Astrocyte of the cerebellum (primary cell): ENCODE data around the gene XYLT1.

ENCODE experiments used
- DNase-seq: peaks from one replicate; pipeline ENCODE4 v3.0.0-alpha.2; 2011; ENCODE audit warnings: low read depth
- H3K4me3 ChIP-seq: 2 replicates; pipeline ENCODE4 v1.5.1; 2011; ENCODE audit warnings: mild to moderate bottlenecking, low read depth, low read length, moderate library complexity
- CTCF ChIP-seq: IDR thresholded peaks from 2 replicates; pipeline ENCODE4 v1.5.1; 2012; ENCODE audit warnings: low read length, low read depth, moderate library complexity, mild to moderate bottlenecking; ENCODE audit errors: missing control alignments
- in situ Hi-C: cut with HindIII; loops from 2 replicates; pipeline ENCODE4 v1.10.0; 2017; ENCODE audit warnings: low sequenced_read_pairs

The XYLT1 gene

GRCh38 chr16:17108596-17108995 lies 362.2 kb downstream of the XYLT1 start:
- in situ Hi-C loops = no loop called here
- H3K4me3 ChIP-seq = no peak overlapping the region
- DNase-seq = no peak
- TF ChIP-seq CTCF = no peak

DNA sequence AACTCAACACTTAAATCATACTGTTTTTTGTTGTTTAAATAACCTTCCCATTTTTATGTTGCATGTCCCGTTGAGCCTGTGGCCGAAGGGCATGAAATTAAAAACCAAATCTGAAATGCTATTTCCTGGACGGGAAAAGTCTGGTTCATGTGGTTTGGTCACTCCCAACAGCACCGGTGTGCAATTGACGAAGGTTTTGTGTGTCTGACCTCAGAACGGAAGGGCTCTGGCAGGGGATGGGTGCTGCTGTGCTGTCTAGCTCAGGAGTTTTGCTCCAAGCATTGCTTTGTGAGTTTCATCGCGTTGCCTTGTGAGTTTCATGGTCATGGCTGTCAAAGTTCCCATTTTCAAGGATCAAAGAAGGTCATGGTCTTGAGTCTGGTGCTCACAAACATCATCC lies 363.3 kb downstream of the XYLT1 start:
- in situ Hi-C loops = no loop called here
- H3K4me3 ChIP-seq = no peak overlapping the region
- TF ChIP-seq CTCF = no peak
- no peak for DNase-seq

GRCh38 chr16:17106243-17106791 lies 364.4 kb downstream of the XYLT1 start:
- no peak for DNase-seq
- no peak overlapping the region for H3K4me3 ChIP-seq
- TF ChIP-seq CTCF = no peak
- in situ Hi-C loops = no loop called here

DNA sequence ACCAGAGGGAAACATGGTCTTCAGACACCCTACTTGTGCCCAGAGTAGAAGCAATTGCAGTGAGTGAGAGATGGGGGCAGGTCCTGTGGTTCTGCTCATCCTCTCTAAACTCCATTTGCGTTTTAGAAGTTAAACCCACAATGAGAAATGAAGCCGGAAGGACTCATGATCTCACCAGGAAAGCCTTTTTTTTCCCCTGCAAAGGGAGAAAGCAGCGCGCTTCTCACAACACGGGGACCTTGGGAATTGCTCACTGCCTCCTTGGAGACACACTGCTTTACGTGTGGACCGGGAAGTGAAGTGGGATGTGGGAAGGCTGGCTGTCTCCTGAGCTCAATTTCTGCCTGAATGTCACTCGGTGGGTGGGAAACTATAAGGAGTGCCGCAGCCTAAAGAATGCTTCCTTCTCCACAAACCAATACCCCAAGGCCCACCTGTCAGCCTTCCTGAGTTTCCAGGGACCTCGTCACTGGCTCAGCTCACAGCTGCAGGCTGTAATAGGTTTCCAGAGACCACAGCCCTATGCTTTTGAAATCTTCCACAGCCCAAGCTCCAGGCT lies 365.4 kb downstream of the XYLT1 start:
- DNase-seq = no peak
- in situ Hi-C loops = no loop called here
- TF ChIP-seq CTCF = no peak
- H3K4me3 ChIP-seq = no peak overlapping the region

- TF ChIP-seq CTCF = no peak
- in situ Hi-C loops = no loop called here
- H3K4me3 ChIP-seq = no peak overlapping the region
- DNase-seq = no peak
Observed at GRCh38 chr16:17104654-17105053, 366.1 kb downstream of the XYLT1 start.

DNA sequence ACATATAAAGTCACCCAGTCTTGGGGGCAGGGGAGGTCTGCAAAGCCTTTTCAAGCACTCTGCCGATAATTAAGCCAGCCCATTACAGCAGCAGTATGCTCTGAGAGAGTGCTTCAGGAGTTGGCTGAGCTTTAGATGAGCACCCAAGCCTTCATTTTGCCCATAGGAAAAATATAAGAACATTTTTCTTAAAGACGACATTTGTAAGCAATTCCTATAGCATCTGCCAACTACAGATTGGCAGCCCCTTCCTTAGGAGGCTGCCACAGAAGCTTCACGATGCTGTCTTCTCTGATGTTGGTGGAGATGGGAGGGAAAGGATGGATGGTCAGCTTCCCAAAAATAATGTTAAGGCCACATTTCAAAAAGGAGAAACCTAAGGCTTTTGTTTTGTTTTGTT lies 367.5 kb downstream of the XYLT1 start:
- in situ Hi-C loops = no loop called here
- no peak for TF ChIP-seq CTCF
- H3K4me3 ChIP-seq = no peak overlapping the region
- no peak for DNase-seq
